HG03460 (cell line): ENCODE data around the gene APOC1.
A peak's percentile ranks its signal among the peaks of the same experiment; 100 is the strongest.

ENCODE experiments used
- ATAC-seq: cut with Tn5 transposase; IDR thresholded peaks from one replicate; pipeline ENCODE4 v1.9.1; 2021; ENCODE audit not compliant: unreplicated experiment

APOC1 gene

GRCh38 chr19:44955505-44956439, 41.4 kb downstream of the APOC1 start:
- ATAC-seq = peak; percentile 4

GRCh38 chr19:44957526-44957925, 43.1 kb downstream of the APOC1 start:
- ATAC-seq = no peak

- no peak for ATAC-seq
Measured at GRCh38 chr19:44958090-44958489, 43.7 kb downstream of the APOC1 start.

- ATAC-seq = no peak
Measured at GRCh38 chr19:44959691-44960090, 45.3 kb downstream of the APOC1 start.

GRCh38 chr19:44960906-44961728, 46.7 kb downstream of the APOC1 start:
- no peak for ATAC-seq

- ATAC-seq = no peak
Measured at GRCh38 chr19:44961821-44962220, 47.4 kb downstream of the APOC1 start.

GRCh38 chr19:44968118-44968517, 53.7 kb downstream of the APOC1 start:
- no peak for ATAC-seq

- no peak for ATAC-seq
Measured at GRCh38 chr19:44968670-44969069, 54.3 kb downstream of the APOC1 start.
